HG03378 (cell line): ENCODE measurements around the gene PSENEN.

Experiments used
- ATAC-seq: cut with Tn5 transposase; IDR thresholded peaks from one replicate; pipeline ENCODE4 v1.9.1; 2021; ENCODE audit warnings: mild to moderate bottlenecking, moderate library complexity; ENCODE audit not compliant: unreplicated experiment

The PSENEN gene

GRCh38 chr19:35745328-35746086 lies at the start of gene PSENEN, which contains the start of gene U2AF1L4:
Gene PSENEN, plus strand, starts transcription at chr19:35745651. Its CDS starts 280 bp downstream, at chr19:35745931.
Gene U2AF1L4, minus strand, starts transcription at chr19:35745418. Its CDS starts 27 bp downstream, at chr19:35745391.
- ATAC-seq, result peak; percentile 39

- ATAC-seq, result no peak
Observed at GRCh38 chr19:35695895-35696422, 49.5 kb upstream of the PSENEN start.

GRCh38 chr19:35696835-35697234 lies 48.6 kb upstream of the PSENEN start:
- ATAC-seq, result no peak

- peak; percentile 92 for ATAC-seq
Observed at GRCh38 chr19:35702223-35703012, 43.0 kb upstream of the PSENEN start.

GRCh38 chr19:35703343-35703742 lies 42.1 kb upstream of the PSENEN start:
- no peak for ATAC-seq

- no peak for ATAC-seq
Observed at GRCh38 chr19:35704218-35704617, 41.2 kb upstream of the PSENEN start, which contains the start of gene ZBTB32. Gene ZBTB32, plus strand, starts transcription at chr19:35704558. Its CDS starts 10,069 bp downstream, at chr19:35714627.

- no peak for ATAC-seq
Observed at GRCh38 chr19:35708391-35708790, 37.1 kb upstream of the PSENEN start.

GRCh38 chr19:35710784-35711723 lies 34.4 kb upstream of the PSENEN start:
- peak; percentile 31 for ATAC-seq

GRCh38 chr19:35712567-35713505 lies 32.6 kb upstream of the PSENEN start:
- peak; percentile 18 for ATAC-seq

- no peak for ATAC-seq
Observed at GRCh38 chr19:35713506-35713850, 32.0 kb upstream of the PSENEN start.

GRCh38 chr19:35713904-35714495 lies 31.5 kb upstream of the PSENEN start:
- ATAC-seq, result no peak

- no peak for ATAC-seq
Observed at GRCh38 chr19:35714601-35715354, 30.7 kb upstream of the PSENEN start.

- no peak for ATAC-seq
Observed at GRCh38 chr19:35715355-35715809, 30.1 kb upstream of the PSENEN start.

- ATAC-seq, result no peak
Observed at GRCh38 chr19:35715981-35716800, 29.3 kb upstream of the PSENEN start.

GRCh38 chr19:35716801-35717664 lies 28.4 kb upstream of the PSENEN start:
- ATAC-seq, result peak; percentile 51

GRCh38 chr19:35717665-35718344 lies 27.6 kb upstream of the PSENEN start, which contains the start of gene KMT2B:
Gene KMT2B, plus strand, starts transcription at chr19:35718003. Its CDS starts 16 bp downstream, at chr19:35718019.
- ATAC-seq, result no peak
